ENCODE results near the gene LAMC1. TPM values are rescaled to one million over a fixed set of nuclear protein-coding genes. Genes with fewer than 3 reads are reported as not detected.

The LAMC1 gene
- polyA plus RNA-seq, 1 donor from 2014 or later = 4.2 TPM

DNA sequence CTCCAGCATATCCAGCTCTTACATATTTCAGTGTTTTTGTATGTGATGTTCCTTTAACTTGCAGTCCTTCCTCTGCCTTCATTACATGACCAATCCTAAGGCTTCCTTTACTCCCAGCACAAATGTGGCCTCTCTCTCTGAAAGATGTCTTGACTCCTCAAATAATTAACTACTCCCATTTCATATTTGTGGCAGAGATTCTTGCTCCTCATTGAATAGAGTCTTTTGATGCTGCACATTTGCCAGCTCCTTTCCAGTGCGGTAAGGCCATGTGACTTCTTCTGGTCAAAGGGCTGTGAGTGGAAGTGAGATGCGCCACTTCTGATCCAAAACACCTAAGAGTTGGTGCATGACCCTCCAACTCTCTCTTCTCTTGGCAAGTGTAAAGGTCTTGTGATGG is 19.1 kb upstream of the LAMC1 start:
- Histone ChIP-seq H3K27me3 (ENCODE audit: insufficient read depth, low read depth, low read length) (no peaks in the 10 kb centered on the region), H3K9me3 (ENCODE audit: low read length) (no peaks in the 10 kb centered on the region), H3K27ac (ENCODE audit: low read length) (no peak overlapping the region), H3F3A (ENCODE audit: insufficient read depth, low read length, poor library complexity, severe bottlenecking) (no peaks in the 10 kb centered on the region), H3K9me2 (ENCODE audit: insufficient read depth, low read length) (no peaks in the 10 kb centered on the region), H3K36me3 (ENCODE audit: insufficient read depth, low read length) (no peaks in the 10 kb centered on the region), H2AFZ (ENCODE audit: low read depth, low read length) (no peak overlapping the region), H3K4me2 (ENCODE audit: low read length) (no peak overlapping the region), H3K9ac (ENCODE audit: low read length) (no peak overlapping the region), H4K20me1 (ENCODE audit: insufficient read depth) (no peaks in the 10 kb centered on the region), H3K79me2 (replicated peaks; ENCODE audit: insufficient read depth, low read length) (no peaks in the 10 kb centered on the region), H3K4me3 (ENCODE audit: low read length) (no peak overlapping the region)
- no peak for TF ChIP-seq MXI1 (conservative IDR thresholded peaks at IDR 0.05; ENCODE audit: poor library complexity, severe bottlenecking)
- TF ChIP-seq, protein P1, sequence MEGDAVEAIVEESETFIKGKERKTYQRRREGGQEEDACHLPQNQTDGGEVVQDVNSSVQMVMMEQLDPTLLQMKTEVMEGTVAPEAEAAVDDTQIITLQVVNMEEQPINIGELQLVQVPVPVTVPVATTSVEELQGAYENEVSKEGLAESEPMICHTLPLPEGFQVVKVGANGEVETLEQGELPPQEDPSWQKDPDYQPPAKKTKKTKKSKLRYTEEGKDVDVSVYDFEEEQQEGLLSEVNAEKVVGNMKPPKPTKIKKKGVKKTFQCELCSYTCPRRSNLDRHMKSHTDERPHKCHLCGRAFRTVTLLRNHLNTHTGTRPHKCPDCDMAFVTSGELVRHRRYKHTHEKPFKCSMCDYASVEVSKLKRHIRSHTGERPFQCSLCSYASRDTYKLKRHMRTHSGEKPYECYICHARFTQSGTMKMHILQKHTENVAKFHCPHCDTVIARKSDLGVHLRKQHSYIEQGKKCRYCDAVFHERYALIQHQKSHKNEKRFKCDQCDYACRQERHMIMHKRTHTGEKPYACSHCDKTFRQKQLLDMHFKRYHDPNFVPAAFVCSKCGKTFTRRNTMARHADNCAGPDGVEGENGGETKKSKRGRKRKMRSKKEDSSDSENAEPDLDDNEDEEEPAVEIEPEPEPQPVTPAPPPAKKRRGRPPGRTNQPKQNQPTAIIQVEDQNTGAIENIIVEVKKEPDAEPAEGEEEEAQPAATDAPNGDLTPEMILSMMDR (IDR thresholded peaks at IDR 0.05; ENCODE audit: poor library complexity, severe bottlenecking) = no peak
- no peak for TF ChIP-seq POLR2AphosphoS5 (IDR thresholded peaks at IDR 0.05)
- no peak for TF ChIP-seq RAD21 (conservative IDR thresholded peaks at IDR 0.05)
- no peak for TF ChIP-seq EZH2 (IDR thresholded peaks at IDR 0.05; ENCODE audit: borderline replicate concordance, insufficient read depth, low read length, poor library complexity, severe bottlenecking)
- TF ChIP-seq SMC3 (conservative IDR thresholded peaks at IDR 0.05; ENCODE audit: poor library complexity) = no peak
- no peak for TF ChIP-seq TAF1 (IDR thresholded peaks at IDR 0.05; ENCODE audit: low read depth)
- no peak for TF ChIP-seq EP300 (conservative IDR thresholded peaks at IDR 0.05; ENCODE audit: poor library complexity, severe bottlenecking)
- TF ChIP-seq, protein P2, sequence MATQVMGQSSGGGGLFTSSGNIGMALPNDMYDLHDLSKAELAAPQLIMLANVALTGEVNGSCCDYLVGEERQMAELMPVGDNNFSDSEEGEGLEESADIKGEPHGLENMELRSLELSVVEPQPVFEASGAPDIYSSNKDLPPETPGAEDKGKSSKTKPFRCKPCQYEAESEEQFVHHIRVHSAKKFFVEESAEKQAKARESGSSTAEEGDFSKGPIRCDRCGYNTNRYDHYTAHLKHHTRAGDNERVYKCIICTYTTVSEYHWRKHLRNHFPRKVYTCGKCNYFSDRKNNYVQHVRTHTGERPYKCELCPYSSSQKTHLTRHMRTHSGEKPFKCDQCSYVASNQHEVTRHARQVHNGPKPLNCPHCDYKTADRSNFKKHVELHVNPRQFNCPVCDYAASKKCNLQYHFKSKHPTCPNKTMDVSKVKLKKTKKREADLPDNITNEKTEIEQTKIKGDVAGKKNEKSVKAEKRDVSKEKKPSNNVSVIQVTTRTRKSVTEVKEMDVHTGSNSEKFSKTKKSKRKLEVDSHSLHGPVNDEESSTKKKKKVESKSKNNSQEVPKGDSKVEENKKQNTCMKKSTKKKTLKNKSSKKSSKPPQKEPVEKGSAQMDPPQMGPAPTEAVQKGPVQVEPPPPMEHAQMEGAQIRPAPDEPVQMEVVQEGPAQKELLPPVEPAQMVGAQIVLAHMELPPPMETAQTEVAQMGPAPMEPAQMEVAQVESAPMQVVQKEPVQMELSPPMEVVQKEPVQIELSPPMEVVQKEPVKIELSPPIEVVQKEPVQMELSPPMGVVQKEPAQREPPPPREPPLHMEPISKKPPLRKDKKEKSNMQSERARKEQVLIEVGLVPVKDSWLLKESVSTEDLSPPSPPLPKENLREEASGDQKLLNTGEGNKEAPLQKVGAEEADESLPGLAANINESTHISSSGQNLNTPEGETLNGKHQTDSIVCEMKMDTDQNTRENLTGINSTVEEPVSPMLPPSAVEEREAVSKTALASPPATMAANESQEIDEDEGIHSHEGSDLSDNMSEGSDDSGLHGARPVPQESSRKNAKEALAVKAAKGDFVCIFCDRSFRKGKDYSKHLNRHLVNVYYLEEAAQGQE (IDR thresholded peaks at IDR 0.05; ENCODE audit: borderline replicate concordance) = no peak

- Histone ChIP-seq H3F3A (ENCODE audit: insufficient read depth, low read length, poor library complexity, severe bottlenecking) (no peaks in the 10 kb centered on the region), H3K27me3 (ENCODE audit: insufficient read depth, low read depth, low read length) (no peaks in the 10 kb centered on the region), H3K79me2 (replicated peaks; ENCODE audit: insufficient read depth, low read length) (no peaks in the 10 kb centered on the region), H3K9ac (ENCODE audit: low read length) (no peak overlapping the region), H3K27ac (ENCODE audit: low read length) (no peak overlapping the region), H2AFZ (ENCODE audit: low read depth, low read length) (no peak overlapping the region), H3K4me2 (ENCODE audit: low read length) (no peak overlapping the region), H3K4me3 (ENCODE audit: low read length) (no peak overlapping the region), H3K36me3 (ENCODE audit: insufficient read depth, low read length) (no peaks in the 10 kb centered on the region), H4K20me1 (ENCODE audit: insufficient read depth) (no peaks in the 10 kb centered on the region), H3K9me2 (ENCODE audit: insufficient read depth, low read length) (no peaks in the 10 kb centered on the region), H3K9me3 (ENCODE audit: low read length) (no peaks in the 10 kb centered on the region)
- TF ChIP-seq TAF1 (IDR thresholded peaks at IDR 0.05; ENCODE audit: low read depth) (no peak), MXI1 (conservative IDR thresholded peaks at IDR 0.05; ENCODE audit: poor library complexity, severe bottlenecking) (no peak), POLR2AphosphoS5 (IDR thresholded peaks at IDR 0.05) (no peak), RAD21 (conservative IDR thresholded peaks at IDR 0.05) (no peak), SMC3 (conservative IDR thresholded peaks at IDR 0.05; ENCODE audit: poor library complexity) (no peak), EP300 (conservative IDR thresholded peaks at IDR 0.05; ENCODE audit: poor library complexity, severe bottlenecking) (no peak), EZH2 (IDR thresholded peaks at IDR 0.05; ENCODE audit: borderline replicate concordance, insufficient read depth, low read length, poor library complexity, severe bottlenecking) (no peak)
- TF ChIP-seq, protein P2 (IDR thresholded peaks at IDR 0.05; ENCODE audit: borderline replicate concordance) = no peak
- TF ChIP-seq, protein P1 (IDR thresholded peaks at IDR 0.05; ENCODE audit: poor library complexity, severe bottlenecking) = no peak
Observed at GRCh38 chr1:183011859-183012258, 11.4 kb upstream of the LAMC1 start.

Data from neural cell (in vitro differentiated cells).